Epithelial cell of proximal tubule (primary cell): ENCODE results near the gene AGPAT2. TPM values are rescaled to one million over a fixed set of nuclear protein-coding genes. Genes with fewer than 3 reads are reported as not detected.
"Not testable (repeated sequence)": the region's sequence is repeated elsewhere in the genome, so short reads cannot be mapped to it uniquely, and the experiment has no call there.

Experiments used
- DNase-seq: peaks from one replicate; pipeline ENCODE4 v3.0.0-alpha.2; 2011; ENCODE audit warnings: low read depth
- H3K4me3 ChIP-seq: 2 replicates; pipeline ENCODE4 v1.5.1; 2011; ENCODE audit warnings: low read depth, mild to moderate bottlenecking, low read length
- CTCF ChIP-seq: conservative IDR thresholded peaks from 2 replicates; pipeline ENCODE4 v1.5.1; 2012; ENCODE audit warnings: low read depth, mild to moderate bottlenecking, low read length
- total RNA-seq: library from RNA; depleted of rRNA; stranded (reverse); fragments of >200 nt; gene quantifications from 2 replicates; pipeline ENCODE4 v1.2.3, GENCODE V29; 2015

Gene AGPAT2
- total RNA-seq, 1 donor from 2014 or later = 40.5 TPM

GRCh38 chr9:136707849-136708517, 20.7 kb upstream of the AGPAT2 start:
- TF ChIP-seq CTCF = no peak
- no peak overlapping the region for H3K4me3 ChIP-seq
- DNase-seq = no peak

GRCh38 chr9:136707011-136707410, 19.8 kb upstream of the AGPAT2 start:
- no peak for TF ChIP-seq CTCF
- H3K4me3 ChIP-seq = no peak overlapping the region
- DNase-seq = no peak

- H3K4me3 ChIP-seq = no peak overlapping the region
- TF ChIP-seq CTCF = no peak
- no peak for DNase-seq
These were observed 18.3 kb upstream of the AGPAT2 start for GRCh38 chr9:136705564-136705963.

- not testable (repeated sequence) for DNase-seq, H3K4me3 ChIP-seq
These were observed 17.5 kb upstream of the AGPAT2 start for GRCh38 chr9:136704741-136705140.

- no peak for DNase-seq
- TF ChIP-seq CTCF = no peak
- no peak overlapping the region for H3K4me3 ChIP-seq
These were observed 16.1 kb upstream of the AGPAT2 start for GRCh38 chr9:136703276-136703860.

GRCh38 chr9:136701668-136702053, 14.4 kb upstream of the AGPAT2 start:
- no peak for DNase-seq
- TF ChIP-seq CTCF = no peak
- H3K4me3 ChIP-seq = no peak overlapping the region

GRCh38 chr9:136700959-136701667, 13.9 kb upstream of the AGPAT2 start:
- no peak for TF ChIP-seq CTCF
- no peak for DNase-seq
- H3K4me3 ChIP-seq = no peak overlapping the region
